ENCODE results near the gene FCN1. TPM values are rescaled to one million over a fixed set of nuclear protein-coding genes. Genes with fewer than 3 reads are reported as not detected.

The FCN1 gene
- not detected in 2 replicates for total RNA-seq
- long read RNA-seq: 0 reads

DNA sequence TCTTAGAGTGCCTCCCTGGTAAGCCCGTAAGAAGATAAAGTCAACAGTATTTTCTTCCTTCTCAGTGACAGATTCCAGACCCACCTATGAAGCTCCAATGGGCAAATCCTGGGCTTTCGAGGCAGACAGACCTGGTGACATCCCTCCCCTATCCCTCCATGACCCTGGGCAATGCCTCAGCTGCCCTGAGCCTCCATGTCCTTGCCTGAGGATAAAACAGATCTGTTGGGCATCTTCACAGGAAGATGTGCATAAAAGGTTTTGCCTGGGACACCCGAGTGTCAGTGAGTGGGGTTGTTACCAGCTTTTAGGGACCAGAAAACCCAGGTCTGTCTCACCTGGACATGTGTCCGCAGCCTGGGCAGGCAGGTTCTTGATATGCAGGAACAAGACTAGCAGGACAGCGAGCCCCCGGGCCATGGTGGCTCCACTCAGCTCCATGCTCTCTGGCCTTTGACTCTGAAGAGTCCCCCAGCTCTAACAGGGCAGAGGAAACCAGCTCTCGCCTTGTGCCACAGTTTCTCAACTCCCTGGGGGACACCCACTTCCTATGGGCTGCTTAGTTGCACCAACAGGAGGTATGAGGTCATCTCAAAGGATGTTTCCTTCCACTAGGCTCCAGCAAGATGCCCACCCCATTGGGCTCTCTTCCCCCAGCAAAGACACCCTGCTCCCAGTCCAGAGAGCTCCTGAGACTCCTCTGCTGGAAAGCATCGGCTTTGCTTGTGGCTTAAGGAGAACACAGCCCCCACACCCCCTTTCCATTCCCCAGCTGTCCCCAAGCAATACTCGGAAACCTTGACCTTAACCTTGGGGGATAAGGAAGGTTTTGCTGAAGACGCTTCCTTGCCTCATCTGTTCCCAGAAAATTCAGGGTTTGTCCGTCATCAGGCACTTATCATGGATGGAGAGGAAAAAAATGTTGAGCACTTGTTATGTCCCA lies at the start of gene FCN1:
FCN1 (minus strand) TSS at position 482 of the 943 bp plus-strand sequence; CDS start at position 441, 41 bp downstream.
- H3K27ac Mint-ChIP-seq: no peak within 1 kb of the TSS
- TF ChIP-seq, protein P1, sequence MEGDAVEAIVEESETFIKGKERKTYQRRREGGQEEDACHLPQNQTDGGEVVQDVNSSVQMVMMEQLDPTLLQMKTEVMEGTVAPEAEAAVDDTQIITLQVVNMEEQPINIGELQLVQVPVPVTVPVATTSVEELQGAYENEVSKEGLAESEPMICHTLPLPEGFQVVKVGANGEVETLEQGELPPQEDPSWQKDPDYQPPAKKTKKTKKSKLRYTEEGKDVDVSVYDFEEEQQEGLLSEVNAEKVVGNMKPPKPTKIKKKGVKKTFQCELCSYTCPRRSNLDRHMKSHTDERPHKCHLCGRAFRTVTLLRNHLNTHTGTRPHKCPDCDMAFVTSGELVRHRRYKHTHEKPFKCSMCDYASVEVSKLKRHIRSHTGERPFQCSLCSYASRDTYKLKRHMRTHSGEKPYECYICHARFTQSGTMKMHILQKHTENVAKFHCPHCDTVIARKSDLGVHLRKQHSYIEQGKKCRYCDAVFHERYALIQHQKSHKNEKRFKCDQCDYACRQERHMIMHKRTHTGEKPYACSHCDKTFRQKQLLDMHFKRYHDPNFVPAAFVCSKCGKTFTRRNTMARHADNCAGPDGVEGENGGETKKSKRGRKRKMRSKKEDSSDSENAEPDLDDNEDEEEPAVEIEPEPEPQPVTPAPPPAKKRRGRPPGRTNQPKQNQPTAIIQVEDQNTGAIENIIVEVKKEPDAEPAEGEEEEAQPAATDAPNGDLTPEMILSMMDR (IDR thresholded peaks at IDR 0.05; ENCODE audit: unreplicated experiment): no peak
- H3K27me3 Mint-ChIP-seq: peaks cover 19% of the 10 kb centered on the region
- no peaks in the 10 kb centered on the region for H3K36me3 Mint-ChIP-seq (ENCODE audit: insufficient read depth)
- no peak for DNase-seq (ENCODE audit: low spot score, unreplicated experiment)
- no peak within 1 kb of the TSS for H3K4me3 Mint-ChIP-seq (ENCODE audit: low read depth)
- H3K9me3 Mint-ChIP-seq (ENCODE audit: low read depth): peaks cover 8% of the 10 kb centered on the region
- H3K4me1 Mint-ChIP-seq (ENCODE audit: low read depth): no peaks in the 10 kb centered on the region

DNA sequence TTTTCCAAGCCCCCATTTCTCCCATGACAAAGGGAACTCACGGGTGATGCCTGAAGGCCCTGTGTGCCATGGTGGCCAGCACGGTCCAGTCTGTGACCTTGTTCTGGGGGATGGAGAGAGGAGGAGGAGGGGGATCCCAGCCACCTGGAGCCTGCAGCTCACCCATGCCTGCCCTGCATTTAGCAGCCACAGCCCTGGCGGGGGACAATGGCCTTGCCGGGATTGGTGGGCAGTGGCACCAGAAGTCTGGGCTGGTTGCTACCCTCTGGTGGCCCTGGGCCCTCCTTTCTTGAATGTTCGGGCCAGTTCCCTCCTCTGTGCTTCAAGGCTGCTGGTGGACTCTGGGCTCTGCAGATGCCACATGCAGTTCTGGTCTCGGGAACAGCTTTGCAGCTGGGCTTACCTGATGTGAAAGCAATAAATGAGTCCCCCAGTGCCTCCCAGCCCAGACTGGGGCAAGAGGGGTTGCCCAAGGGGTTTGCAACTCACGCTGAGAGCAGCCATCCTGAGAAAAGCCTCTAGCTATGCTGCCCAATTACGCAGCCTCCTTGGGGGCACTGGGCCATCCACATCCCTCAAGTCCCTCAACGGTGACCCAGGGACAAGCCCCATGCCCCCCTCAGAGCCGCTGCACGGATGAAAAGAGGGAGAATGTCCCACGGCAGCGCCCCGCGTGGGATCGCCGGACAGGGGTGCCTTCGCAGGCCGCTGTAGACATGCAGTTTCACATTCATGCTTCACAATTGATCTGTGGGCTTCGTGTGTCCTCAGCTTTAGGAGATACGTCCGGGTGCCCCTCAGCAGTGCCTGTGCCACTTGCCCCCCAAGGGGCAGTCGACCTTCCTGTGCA lies 49.2 kb upstream of the FCN1 start:
- no peak for DNase-seq (ENCODE audit: low spot score, unreplicated experiment)
- Mint-ChIP-seq H3K27me3 (peaks cover 21% of the 10 kb centered on the region), H3K27ac (no peak overlapping the region), H3K4me1 (ENCODE audit: low read depth) (no peaks in the 10 kb centered on the region), H3K36me3 (ENCODE audit: insufficient read depth) (no peaks in the 10 kb centered on the region), H3K9me3 (ENCODE audit: low read depth) (no peaks in the 10 kb centered on the region), H3K4me3 (ENCODE audit: low read depth) (no peak overlapping the region)
- TF ChIP-seq, protein P1 (IDR thresholded peaks at IDR 0.05; ENCODE audit: unreplicated experiment): no peak

DNA sequence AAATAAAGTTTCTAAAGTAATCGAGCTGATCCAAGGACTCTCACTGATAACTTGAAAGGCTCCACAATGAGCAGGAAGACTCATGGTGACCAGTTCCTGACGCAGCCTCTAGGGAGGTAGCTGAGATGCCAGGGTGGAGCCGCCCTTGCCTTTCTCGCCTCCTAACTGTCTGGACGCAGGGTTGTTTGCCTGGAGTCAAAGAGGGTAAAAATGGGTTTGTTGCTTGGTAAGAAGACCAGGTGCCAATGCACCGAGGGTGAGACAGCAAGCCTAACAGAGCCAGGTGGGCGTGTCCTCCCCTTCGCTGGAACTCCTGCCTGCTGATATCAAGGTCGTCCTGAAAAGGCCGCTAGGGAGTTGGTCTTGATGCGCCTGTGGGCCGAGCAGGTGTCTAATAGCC lies 48.6 kb upstream of the FCN1 start:
- Mint-ChIP-seq H3K27me3 (peaks cover 18% of the 10 kb centered on the region), H3K9me3 (ENCODE audit: low read depth) (no peaks in the 10 kb centered on the region), H3K36me3 (ENCODE audit: insufficient read depth) (no peaks in the 10 kb centered on the region), H3K4me3 (ENCODE audit: low read depth) (no peak overlapping the region), H3K27ac (no peak overlapping the region), H3K4me1 (ENCODE audit: low read depth) (no peaks in the 10 kb centered on the region)
- TF ChIP-seq, protein P1 (IDR thresholded peaks at IDR 0.05; ENCODE audit: unreplicated experiment): no peak
- no peak for DNase-seq (ENCODE audit: low spot score, unreplicated experiment)

DNA sequence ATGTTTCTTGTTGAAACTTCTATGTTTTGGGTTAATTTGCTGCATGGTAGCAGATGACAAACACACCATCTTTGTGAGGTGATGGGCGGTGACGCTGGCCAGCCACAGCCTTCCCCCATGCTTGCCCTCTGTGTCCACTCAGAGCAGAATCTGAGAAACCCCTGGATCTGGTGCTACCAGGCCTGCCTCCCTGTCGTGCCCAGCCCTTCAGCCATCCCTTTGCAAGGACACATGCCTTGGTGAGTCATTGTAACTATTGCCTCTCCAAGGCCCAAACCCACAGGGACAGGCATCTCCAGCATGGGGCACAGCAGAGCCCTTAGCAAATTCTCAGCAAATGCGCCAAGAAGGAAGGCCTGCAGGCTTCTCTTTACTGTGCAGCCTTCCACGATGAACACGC lies 48.1 kb upstream of the FCN1 start:
- Mint-ChIP-seq H3K36me3 (ENCODE audit: insufficient read depth) (no peaks in the 10 kb centered on the region), H3K27ac (no peak overlapping the region), H3K4me1 (ENCODE audit: low read depth) (no peaks in the 10 kb centered on the region), H3K9me3 (ENCODE audit: low read depth) (no peaks in the 10 kb centered on the region), H3K27me3 (peaks cover 14% of the 10 kb centered on the region), H3K4me3 (ENCODE audit: low read depth) (no peak overlapping the region)
- DNase-seq (ENCODE audit: low spot score, unreplicated experiment): no peak
- TF ChIP-seq, protein P1 (IDR thresholded peaks at IDR 0.05; ENCODE audit: unreplicated experiment): no peak

DNA sequence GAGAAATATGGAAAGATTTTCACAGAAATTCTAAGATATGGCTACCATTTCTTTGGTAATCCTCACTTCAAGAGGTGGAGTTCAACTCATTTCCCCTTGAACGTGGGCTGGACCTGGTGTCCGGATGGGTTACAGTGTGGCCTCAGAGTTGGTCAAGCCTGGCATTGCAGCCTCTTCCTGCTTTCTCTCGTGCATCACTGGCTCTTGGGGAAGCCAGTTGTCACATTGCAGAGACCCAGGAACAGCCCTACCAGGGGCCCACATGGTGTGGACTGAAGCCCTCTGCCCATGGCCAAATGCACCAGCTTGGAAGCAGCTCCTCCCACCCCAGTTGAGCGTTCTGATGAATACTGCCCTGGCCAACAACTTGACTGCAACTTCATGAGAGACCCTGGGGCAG lies 47.7 kb upstream of the FCN1 start:
- Mint-ChIP-seq H3K9me3 (ENCODE audit: low read depth) (no peaks in the 10 kb centered on the region), H3K27ac (no peak overlapping the region), H3K4me3 (ENCODE audit: low read depth) (no peak overlapping the region), H3K4me1 (ENCODE audit: low read depth) (no peaks in the 10 kb centered on the region), H3K36me3 (ENCODE audit: insufficient read depth) (no peaks in the 10 kb centered on the region), H3K27me3 (peaks cover 12% of the 10 kb centered on the region)
- no peak for DNase-seq (ENCODE audit: low spot score, unreplicated experiment)
- TF ChIP-seq, protein P1 (IDR thresholded peaks at IDR 0.05; ENCODE audit: unreplicated experiment): no peak
